ENCODE measurements around the gene PTGDS.

The PTGDS gene

DNA sequence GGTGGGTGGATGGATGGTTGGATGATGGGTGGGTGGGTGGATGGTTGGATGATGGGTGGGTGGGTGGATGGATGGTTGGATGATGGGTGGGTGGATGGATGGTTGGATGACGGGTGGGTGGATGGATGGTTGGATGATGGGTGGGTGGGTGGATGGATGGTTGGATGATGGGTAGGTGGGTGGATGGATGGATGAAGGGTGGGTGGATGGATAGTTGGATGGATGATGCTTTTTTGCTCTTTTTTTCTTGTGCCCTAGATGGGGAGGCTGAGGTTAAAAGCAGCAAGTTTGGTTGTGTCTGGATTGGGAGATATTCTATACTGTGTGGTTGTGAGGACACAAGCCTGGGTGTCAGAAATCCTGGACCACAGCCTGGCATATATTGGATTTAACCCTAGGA, 19.8 kb upstream of the PTGDS start:
- Histone ChIP-seq H3K4me3 (ENCODE audit: low read depth, low read length) (no peak overlapping the region), H3K36me3 (ENCODE audit: control insufficient read depth in 2 of 2, insufficient read depth in 1 of 2, low read length in 2 of 2) (no peaks in the 10 kb centered on the region), H3K9me3 (ENCODE audit: control insufficient read depth, insufficient read depth, low read depth, low read length) (no peaks in the 10 kb centered on the region), H3K27ac (ENCODE audit: extremely low read depth, low read depth, low read length) (no peak overlapping the region), H3K4me1 (ENCODE audit: control insufficient read depth, insufficient read depth, low read length) (no peaks in the 10 kb centered on the region)
- TF ChIP-seq MEIS1 (CRISPR knock-in tag; IDR thresholded peaks at IDR 0.05; ENCODE audit: borderline replicate concordance) (no peak), ZNF366 (tag by site-specific recombination; conservative IDR thresholded peaks at IDR 0.05) (no peak), ZNF221 (tag by site-specific recombination; IDR thresholded peaks at IDR 0.05; ENCODE audit: borderline replicate concordance) (no peak), EGR2 (tag by site-specific recombination; IDR thresholded peaks at IDR 0.05; ENCODE audit: low read depth) (peak; percentile 82), ZBTB7A (tag by site-specific recombination; IDR thresholded peaks at IDR 0.05; ENCODE audit: low read depth) (no peak), ZNF707 (tag by site-specific recombination; IDR thresholded peaks at IDR 0.05) (no peak), SP2 (tag by site-specific recombination; IDR thresholded peaks at IDR 0.05) (0 out of 2 replicates have a peak, but pooled peaks have one; percentile 10), ZFHX2 (tag by site-specific recombination; conservative IDR thresholded peaks at IDR 0.05) (peak; percentile 69), ZNF610 (tag by site-specific recombination; IDR thresholded peaks at IDR 0.05; ENCODE audit: borderline replicate concordance) (no peak), GLIS2 (tag by site-specific recombination; IDR thresholded peaks at IDR 0.05) (no peak)
- TF ChIP-seq, protein P1, sequence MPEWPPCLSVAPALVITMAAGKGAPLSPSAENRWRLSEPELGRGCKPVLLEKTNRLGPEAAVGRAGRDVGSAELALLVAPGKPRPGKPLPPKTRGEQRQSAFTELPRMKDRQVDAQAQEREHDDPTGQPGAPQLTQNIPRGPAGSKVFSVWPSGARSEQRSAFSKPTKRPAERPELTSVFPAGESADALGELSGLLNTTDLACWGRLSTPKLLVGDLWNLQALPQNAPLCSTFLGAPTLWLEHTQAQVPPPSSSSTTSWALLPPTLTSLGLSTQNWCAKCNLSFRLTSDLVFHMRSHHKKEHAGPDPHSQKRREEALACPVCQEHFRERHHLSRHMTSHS (tag by site-specific recombination; IDR thresholded peaks at IDR 0.05) = no peak
- TF ChIP-seq, protein P2, sequence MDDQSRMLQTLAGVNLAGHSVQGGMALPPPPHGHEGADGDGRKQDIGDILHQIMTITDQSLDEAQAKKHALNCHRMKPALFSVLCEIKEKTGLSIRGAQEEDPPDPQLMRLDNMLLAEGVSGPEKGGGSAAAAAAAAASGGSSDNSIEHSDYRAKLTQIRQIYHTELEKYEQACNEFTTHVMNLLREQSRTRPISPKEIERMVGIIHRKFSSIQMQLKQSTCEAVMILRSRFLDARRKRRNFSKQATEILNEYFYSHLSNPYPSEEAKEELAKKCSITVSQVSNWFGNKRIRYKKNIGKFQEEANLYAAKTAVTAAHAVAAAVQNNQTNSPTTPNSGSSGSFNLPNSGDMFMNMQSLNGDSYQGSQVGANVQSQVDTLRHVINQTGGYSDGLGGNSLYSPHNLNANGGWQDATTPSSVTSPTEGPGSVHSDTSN (CRISPR knock-in tag; IDR thresholded peaks at IDR 0.05) = no peak
- CTCF ChIA-PET = no interaction called here
- POLR2A ChIA-PET = no interaction called here

DNA sequence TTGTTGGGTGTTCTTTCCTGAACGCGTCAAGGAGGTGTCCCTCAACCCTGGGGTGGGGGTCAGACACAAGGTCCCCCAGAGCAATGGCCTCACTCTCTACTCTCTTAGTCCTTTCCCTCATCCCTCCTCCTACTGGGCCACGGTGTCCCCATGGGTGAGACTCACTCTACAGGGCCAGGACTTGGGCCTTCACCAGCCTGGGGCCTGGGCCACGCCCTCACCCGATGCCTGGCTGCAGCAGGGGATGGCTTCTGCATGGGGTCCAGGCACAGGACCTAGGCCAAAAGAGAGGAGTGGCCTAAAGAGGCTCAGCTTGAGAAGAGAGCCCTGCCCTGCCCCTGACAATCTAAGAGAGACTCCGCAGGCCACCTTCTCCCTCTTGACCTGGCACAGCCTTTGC, 19.4 kb upstream of the PTGDS start:
- ChIA-PET POLR2A (no interaction called here), CTCF (interaction anchor here (0.6 kb wide), 1 partner anchor 13 kb away, joined by 5 read pairs; the partner anchor contains the start of gene C8G)
- Histone ChIP-seq H3K9me3 (ENCODE audit: control insufficient read depth, insufficient read depth, low read depth, low read length) (no peaks in the 10 kb centered on the region), H3K4me3 (ENCODE audit: low read depth, low read length) (no peak overlapping the region), H3K4me1 (ENCODE audit: control insufficient read depth, insufficient read depth, low read length) (no peaks in the 10 kb centered on the region), H3K36me3 (ENCODE audit: control insufficient read depth in 2 of 2, insufficient read depth in 1 of 2, low read length in 2 of 2) (no peaks in the 10 kb centered on the region), H3K27ac (ENCODE audit: extremely low read depth, low read depth, low read length) (no peak overlapping the region)
- TF ChIP-seq ZNF571 (tag by site-specific recombination; IDR thresholded peaks at IDR 0.05) (no peak), ZBTB8A (tag by site-specific recombination; IDR thresholded peaks at IDR 0.05) (no peak), ZNF366 (tag by site-specific recombination; conservative IDR thresholded peaks at IDR 0.05) (no peak), SP2 (tag by site-specific recombination; IDR thresholded peaks at IDR 0.05) (no peak), ZNF10 (tag by site-specific recombination; IDR thresholded peaks at IDR 0.05) (no peak), ZNF658 (tag by site-specific recombination; IDR thresholded peaks at IDR 0.05) (no peak), REPIN1 (tag by site-specific recombination; IDR thresholded peaks at IDR 0.05; ENCODE audit: low read depth) (no peak)
- TF ChIP-seq, protein P3, sequence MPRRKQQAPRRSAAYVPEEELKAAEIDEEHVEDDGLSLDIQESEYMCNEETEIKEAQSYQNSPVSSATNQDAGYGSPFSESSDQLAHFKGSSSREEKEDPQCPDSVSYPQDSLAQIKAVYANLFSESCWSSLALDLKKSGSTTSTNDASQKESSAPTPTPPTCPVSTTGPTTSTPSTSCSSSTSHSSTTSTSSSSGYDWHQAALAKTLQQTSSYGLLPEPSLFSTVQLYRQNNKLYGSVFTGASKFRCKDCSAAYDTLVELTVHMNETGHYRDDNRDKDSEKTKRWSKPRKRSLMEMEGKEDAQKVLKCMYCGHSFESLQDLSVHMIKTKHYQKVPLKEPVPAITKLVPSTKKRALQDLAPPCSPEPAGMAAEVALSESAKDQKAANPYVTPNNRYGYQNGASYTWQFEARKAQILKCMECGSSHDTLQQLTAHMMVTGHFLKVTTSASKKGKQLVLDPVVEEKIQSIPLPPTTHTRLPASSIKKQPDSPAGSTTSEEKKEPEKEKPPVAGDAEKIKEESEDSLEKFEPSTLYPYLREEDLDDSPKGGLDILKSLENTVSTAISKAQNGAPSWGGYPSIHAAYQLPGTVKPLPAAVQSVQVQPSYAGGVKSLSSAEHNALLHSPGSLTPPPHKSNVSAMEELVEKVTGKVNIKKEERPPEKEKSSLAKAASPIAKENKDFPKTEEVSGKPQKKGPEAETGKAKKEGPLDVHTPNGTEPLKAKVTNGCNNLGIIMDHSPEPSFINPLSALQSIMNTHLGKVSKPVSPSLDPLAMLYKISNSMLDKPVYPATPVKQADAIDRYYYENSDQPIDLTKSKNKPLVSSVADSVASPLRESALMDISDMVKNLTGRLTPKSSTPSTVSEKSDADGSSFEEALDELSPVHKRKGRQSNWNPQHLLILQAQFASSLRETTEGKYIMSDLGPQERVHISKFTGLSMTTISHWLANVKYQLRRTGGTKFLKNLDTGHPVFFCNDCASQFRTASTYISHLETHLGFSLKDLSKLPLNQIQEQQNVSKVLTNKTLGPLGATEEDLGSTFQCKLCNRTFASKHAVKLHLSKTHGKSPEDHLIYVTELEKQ (tag by site-specific recombination; IDR thresholded peaks at IDR 0.05; ENCODE audit: borderline replicate concordance) = no peak
- TF ChIP-seq, protein P4, sequence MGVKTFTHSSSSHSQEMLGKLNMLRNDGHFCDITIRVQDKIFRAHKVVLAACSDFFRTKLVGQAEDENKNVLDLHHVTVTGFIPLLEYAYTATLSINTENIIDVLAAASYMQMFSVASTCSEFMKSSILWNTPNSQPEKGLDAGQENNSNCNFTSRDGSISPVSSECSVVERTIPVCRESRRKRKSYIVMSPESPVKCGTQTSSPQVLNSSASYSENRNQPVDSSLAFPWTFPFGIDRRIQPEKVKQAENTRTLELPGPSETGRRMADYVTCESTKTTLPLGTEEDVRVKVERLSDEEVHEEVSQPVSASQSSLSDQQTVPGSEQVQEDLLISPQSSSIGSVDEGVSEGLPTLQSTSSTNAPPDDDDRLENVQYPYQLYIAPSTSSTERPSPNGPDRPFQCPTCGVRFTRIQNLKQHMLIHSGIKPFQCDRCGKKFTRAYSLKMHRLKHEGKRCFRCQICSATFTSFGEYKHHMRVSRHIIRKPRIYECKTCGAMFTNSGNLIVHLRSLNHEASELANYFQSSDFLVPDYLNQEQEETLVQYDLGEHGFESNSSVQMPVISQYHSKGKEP (tag by site-specific recombination; IDR thresholded peaks at IDR 0.05) = no peak

Measured in HEK293 (cell line).